Measurements from ENCODE around the gene C10orf71.

- no peak for TF ChIP-seq ZFP3 (CRISPR knock-in tag; IDR thresholded peaks at IDR 0.05)
- no peak for TF ChIP-seq TCF4 (CRISPR knock-in tag; IDR thresholded peaks at IDR 0.05; ENCODE audit: borderline replicate concordance)
- TF ChIP-seq ISL1 (CRISPR knock-in tag; IDR thresholded peaks at IDR 0.05): no peak
- no peak for TF ChIP-seq SNAI2 (CRISPR knock-in tag; IDR thresholded peaks at IDR 0.05)
- TF ChIP-seq TOX (CRISPR knock-in tag; IDR thresholded peaks at IDR 0.05; ENCODE audit: borderline replicate concordance): no peak
- TF ChIP-seq CREB5 (CRISPR knock-in tag; IDR thresholded peaks at IDR 0.05; ENCODE audit: low read depth): no peak
- no peak for TF ChIP-seq CSRNP3 (CRISPR knock-in tag; IDR thresholded peaks at IDR 0.05)
- TF ChIP-seq TSHZ2 (CRISPR knock-in tag; IDR thresholded peaks at IDR 0.05): no peak
- TF ChIP-seq ARNTL (CRISPR knock-in tag; IDR thresholded peaks at IDR 0.05; ENCODE audit: borderline replicate concordance, low read depth): no peak
- no peak for TF ChIP-seq ZNF8 (CRISPR knock-in tag; IDR thresholded peaks at IDR 0.05)
- TF ChIP-seq GLIS3 (CRISPR knock-in tag; IDR thresholded peaks at IDR 0.05): no peak
- no peak for TF ChIP-seq PPARA (CRISPR knock-in tag; IDR thresholded peaks at IDR 0.05; ENCODE audit: borderline replicate concordance)
These were observed 12.3 kb upstream of the C10orf71 start for GRCh38 chr10:49286686-49287085.

All from SK-N-SH treated with all-trans-retinoic acid at 6 μM for 48 hours (cell line).